ENCODE measurements around the gene FAM229A.
"Not testable (repeated sequence)": the region's sequence is repeated elsewhere in the genome, so short reads cannot be mapped to it uniquely, and the experiment has no call there.

FAM229A gene

GRCh38 chr1:32364836-32365235 lies 2.6 kb upstream of the FAM229A start:
- Mint-ChIP-seq H3K4me3 (no peak overlapping the region), H3K27me3 (peaks cover 31% of the 10 kb centered on the region), H3K36me3 (ENCODE audit: low read depth) (peaks cover 87% of the 10 kb centered on the region), H3K27ac (no peak overlapping the region), H3K9me3 (no peaks in the 10 kb centered on the region), H3K4me1 (ENCODE audit: low read depth) (peaks cover 22% of the 10 kb centered on the region)
- intact Hi-C loops (cut with micrococcal nuclease): no loop called here

GRCh38 chr1:32363713-32364112 lies 1.4 kb upstream of the FAM229A start:
- no peak overlapping the region for H3K4me3 Mint-ChIP-seq
- no peaks in the 10 kb centered on the region for H3K9me3 Mint-ChIP-seq
- H3K27ac Mint-ChIP-seq: no peak overlapping the region
- intact Hi-C loops (cut with micrococcal nuclease): no loop called here
- H3K36me3 Mint-ChIP-seq (ENCODE audit: low read depth): peaks cover 75% of the 10 kb centered on the region
- H3K4me1 Mint-ChIP-seq (ENCODE audit: low read depth): peaks cover 26% of the 10 kb centered on the region
- H3K27me3 Mint-ChIP-seq: peaks cover 38% of the 10 kb centered on the region

GRCh38 chr1:32361674-32362473 lies 411 bp downstream of the FAM229A start:
- peaks cover 26% of the 10 kb centered on the region for H3K4me1 Mint-ChIP-seq (ENCODE audit: low read depth)
- no peaks in the 10 kb centered on the region for H3K9me3 Mint-ChIP-seq
- H3K27ac Mint-ChIP-seq: no peak overlapping the region
- H3K27me3 Mint-ChIP-seq: peaks cover 46% of the 10 kb centered on the region
- intact Hi-C loops (cut with micrococcal nuclease): no loop called here
- peaks cover 57% of the 10 kb centered on the region for H3K36me3 Mint-ChIP-seq (ENCODE audit: low read depth)
- peak overlapping the region; percentile 54 for H3K4me3 Mint-ChIP-seq

GRCh38 chr1:32361308-32361673 lies 994 bp downstream of the FAM229A start:
- no peak overlapping the region for H3K27ac Mint-ChIP-seq
- H3K9me3 Mint-ChIP-seq: no peaks in the 10 kb centered on the region
- H3K4me1 Mint-ChIP-seq (ENCODE audit: low read depth): peaks cover 26% of the 10 kb centered on the region
- H3K27me3 Mint-ChIP-seq: peaks cover 51% of the 10 kb centered on the region
- intact Hi-C loops (cut with micrococcal nuclease): no loop called here
- peaks cover 51% of the 10 kb centered on the region for H3K36me3 Mint-ChIP-seq (ENCODE audit: low read depth)
- no peak overlapping the region for H3K4me3 Mint-ChIP-seq

GRCh38 chr1:32358435-32358834 lies 3.9 kb downstream of the FAM229A start:
- Mint-ChIP-seq H3K4me1 (ENCODE audit: low read depth) (peaks cover 36% of the 10 kb centered on the region), H3K9me3 (no peaks in the 10 kb centered on the region), H3K36me3 (ENCODE audit: low read depth) (peaks cover 31% of the 10 kb centered on the region), H3K4me3 (no peak overlapping the region), H3K27me3 (peaks cover 56% of the 10 kb centered on the region), H3K27ac (no peak overlapping the region)
- intact Hi-C loops (cut with micrococcal nuclease): no loop called here

- H3K27ac Mint-ChIP-seq: no peak overlapping the region
- peaks cover 50% of the 10 kb centered on the region for H3K27me3 Mint-ChIP-seq
- H3K4me3 Mint-ChIP-seq: no peak overlapping the region
- H3K9me3 Mint-ChIP-seq: no peaks in the 10 kb centered on the region
- H3K36me3 Mint-ChIP-seq (ENCODE audit: low read depth): peaks cover 22% of the 10 kb centered on the region
- H3K4me1 Mint-ChIP-seq (ENCODE audit: low read depth): peaks cover 40% of the 10 kb centered on the region
- intact Hi-C loops (cut with micrococcal nuclease): no loop called here
Measured at GRCh38 chr1:32357614-32358013, 4.7 kb downstream of the FAM229A start.

GRCh38 chr1:32356478-32356877 lies 5.8 kb downstream of the FAM229A start:
- intact Hi-C loops (cut with micrococcal nuclease): no loop called here
- peaks cover 17% of the 10 kb centered on the region for H3K36me3 Mint-ChIP-seq (ENCODE audit: low read depth)
- no peaks in the 10 kb centered on the region for H3K9me3 Mint-ChIP-seq
- peaks cover 41% of the 10 kb centered on the region for H3K27me3 Mint-ChIP-seq
- peaks cover 40% of the 10 kb centered on the region for H3K4me1 Mint-ChIP-seq (ENCODE audit: low read depth)
- no peak overlapping the region for H3K27ac Mint-ChIP-seq
- no peak overlapping the region for H3K4me3 Mint-ChIP-seq

- Mint-ChIP-seq H3K36me3 (ENCODE audit: low read depth) (peaks cover 13% of the 10 kb centered on the region), H3K27me3 (peaks cover 35% of the 10 kb centered on the region), H3K4me1 (ENCODE audit: low read depth) (peaks cover 40% of the 10 kb centered on the region)
- H3K9me3 Mint-ChIP-seq; H3K27ac Mint-ChIP-seq; intact Hi-C loops (cut with micrococcal nuclease); H3K4me3 Mint-ChIP-seq: not testable (repeated sequence)
Measured at GRCh38 chr1:32355778-32356177, 6.5 kb downstream of the FAM229A start.

GRCh38 chr1:32353886-32354570 lies 8.3 kb downstream of the FAM229A start:
- Mint-ChIP-seq H3K4me1 (ENCODE audit: low read depth) (peaks cover 47% of the 10 kb centered on the region), H3K9me3 (no peaks in the 10 kb centered on the region), H3K4me3 (peak overlapping the region; percentile 11), H3K27ac (peak overlapping the region; percentile 79), H3K36me3 (ENCODE audit: low read depth) (peaks cover 8% of the 10 kb centered on the region), H3K27me3 (peaks cover 22% of the 10 kb centered on the region)
- intact Hi-C loops (cut with micrococcal nuclease): no loop called here

- Mint-ChIP-seq H3K9me3 (no peaks in the 10 kb centered on the region), H3K27ac (peak overlapping the region; percentile 79), H3K36me3 (ENCODE audit: low read depth) (peaks cover 8% of the 10 kb centered on the region), H3K27me3 (peaks cover 22% of the 10 kb centered on the region), H3K4me1 (ENCODE audit: low read depth) (peaks cover 53% of the 10 kb centered on the region), H3K4me3 (no peak overlapping the region)
- intact Hi-C loops (cut with micrococcal nuclease): no loop called here
Measured at GRCh38 chr1:32353431-32353830, 8.9 kb downstream of the FAM229A start.

- Mint-ChIP-seq H3K9me3 (no peaks in the 10 kb centered on the region), H3K27me3 (peaks cover 25% of the 10 kb centered on the region), H3K4me3 (peak overlapping the region; percentile 73), H3K4me1 (ENCODE audit: low read depth) (peaks cover 58% of the 10 kb centered on the region), H3K36me3 (ENCODE audit: low read depth) (peaks cover 8% of the 10 kb centered on the region), H3K27ac (peak overlapping the region; percentile 79)
- intact Hi-C loops (cut with micrococcal nuclease): no loop called here
Measured at GRCh38 chr1:32352831-32353383, 9.4 kb downstream of the FAM229A start.

- H3K27ac Mint-ChIP-seq: peak overlapping the region; percentile 79
- peaks cover 8% of the 10 kb centered on the region for H3K36me3 Mint-ChIP-seq (ENCODE audit: low read depth)
- peaks cover 60% of the 10 kb centered on the region for H3K4me1 Mint-ChIP-seq (ENCODE audit: low read depth)
- H3K4me3 Mint-ChIP-seq: peak overlapping the region; percentile 73
- H3K9me3 Mint-ChIP-seq: no peaks in the 10 kb centered on the region
- intact Hi-C loops (cut with micrococcal nuclease): no loop called here
- peaks cover 23% of the 10 kb centered on the region for H3K27me3 Mint-ChIP-seq
Measured at GRCh38 chr1:32352239-32352745, 10.0 kb downstream of the FAM229A start.

- Mint-ChIP-seq H3K9me3 (no peaks in the 10 kb centered on the region), H3K4me1 (ENCODE audit: low read depth) (peaks cover 62% of the 10 kb centered on the region), H3K27ac (peak overlapping the region; percentile 79), H3K27me3 (peaks cover 26% of the 10 kb centered on the region), H3K36me3 (ENCODE audit: low read depth) (peaks cover 8% of the 10 kb centered on the region), H3K4me3 (peak overlapping the region; percentile 73)
- intact Hi-C loops (cut with micrococcal nuclease): loop anchor here (1.0 kb wide), 1 partner anchor 12 kb away; no protein-coding TSS in a partner anchor
Measured at GRCh38 chr1:32351399-32352238, 10.7 kb downstream of the FAM229A start.

All from dendritic cell treated with granulocyte-macrophage colony-stimulating factor and Interleukin-4, amounts not matched to agents 40 ng/mL and 50 ng/mL, for 4 days (primary cell).